ENCODE measurements around the gene STAG1. TPM values are rescaled to one million over a fixed set of nuclear protein-coding genes. Genes with fewer than 3 reads are reported as not detected.

The STAG1 gene
- total and polyA plus RNA-seq, 4 donors, result 4.6 to 28.0 (median 16.6) TPM

DNA sequence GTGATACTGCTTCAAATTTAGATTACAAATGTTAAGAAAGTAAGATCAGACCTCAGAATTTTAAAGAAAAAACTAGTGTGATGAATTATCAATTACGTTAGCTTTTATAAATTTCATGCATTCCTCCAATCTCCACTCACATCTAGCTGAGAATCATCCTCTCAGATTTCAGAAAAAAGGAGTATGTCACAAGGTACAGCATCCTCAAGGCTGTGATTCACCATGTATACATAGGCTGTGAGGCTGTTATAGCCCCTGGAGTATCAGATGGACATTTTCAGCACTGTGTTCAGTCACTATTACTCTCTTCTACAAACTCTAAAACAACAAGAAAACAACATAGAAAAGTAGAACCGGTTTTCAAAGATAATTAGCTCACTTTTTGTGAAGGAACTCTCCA, 287.7 kb downstream of the STAG1 start:
- H3K27me3 ChIP-seq (ENCODE audit: control insufficient read depth in 4 of 4, insufficient read depth in 4 of 4, low read length in 3 of 4), result no peaks in the 10 kb centered on the region
- 92% methylated on average over 2 of the region's 2 CpGs for WGBS
- no peaks in the 10 kb centered on the region for H3K9me3 ChIP-seq (ENCODE audit: control insufficient read depth in 4 of 4, low read length in 3 of 4)
- no peak overlapping the region for H3K27ac ChIP-seq (ENCODE audit: low read depth in 1 of 2, low read length in 2 of 2)
- no peak overlapping the region for H3K4me3 ChIP-seq (ENCODE audit: low read depth in 1 of 3, low read length in 3 of 3)
- H3K4me1 ChIP-seq (ENCODE audit: control insufficient read depth in 4 of 4, insufficient read depth in 4 of 4, low read length in 3 of 4), result no peaks in the 10 kb centered on the region
- H3K9ac ChIP-seq (ENCODE audit: low read depth in 1 of 2, low read length in 2 of 2), result no peak overlapping the region
- H3K36me3 ChIP-seq (ENCODE audit: control insufficient read depth in 4 of 4, insufficient read depth in 3 of 4, low read depth in 1 of 4, low read length in 3 of 4), result peaks cover 0 to 4% (median 2%) of the 10 kb centered on the region in 4 donors
- TF ChIP-seq SP1 (IDR thresholded peaks at IDR 0.05), result no peak
- TF ChIP-seq YY1 (IDR thresholded peaks at IDR 0.05), result no peak
- no peak for TF ChIP-seq REST (IDR thresholded peaks at IDR 0.05)
- no peak for TF ChIP-seq HNF4A (conservative IDR thresholded peaks at IDR 0.05)
- no peak for TF ChIP-seq GABPA (IDR thresholded peaks at IDR 0.05 in 1 of 2, conservative IDR thresholded peaks at IDR 0.05 in 1 of 2)
- TF ChIP-seq FOXA1 (IDR thresholded peaks at IDR 0.05), result no peak
- TF ChIP-seq TAF1 (conservative IDR thresholded peaks at IDR 0.05), result no peak
- no peak for TF ChIP-seq CTCF (IDR thresholded peaks at IDR 0.05; ENCODE audit: low read depth, low read length, missing input control)
- TF ChIP-seq, protein P1, sequence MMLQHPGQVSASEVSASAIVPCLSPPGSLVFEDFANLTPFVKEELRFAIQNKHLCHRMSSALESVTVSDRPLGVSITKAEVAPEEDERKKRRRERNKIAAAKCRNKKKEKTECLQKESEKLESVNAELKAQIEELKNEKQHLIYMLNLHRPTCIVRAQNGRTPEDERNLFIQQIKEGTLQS (IDR thresholded peaks at IDR 0.05), result no peak
- TF ChIP-seq RAD21 (IDR thresholded peaks at IDR 0.05), result no peak
- no peak for TF ChIP-seq EGR1 (IDR thresholded peaks at IDR 0.05; ENCODE audit: low read depth in 2 of 2)
- no peak for DNase-seq (ENCODE audit: low spot score)

GRCh38 chr3:136463170-136463569, 289.0 kb downstream of the STAG1 start:
- Histone ChIP-seq H3K9me3 (ENCODE audit: control insufficient read depth in 4 of 4, low read length in 3 of 4) (no peaks in the 10 kb centered on the region), H3K4me1 (ENCODE audit: control insufficient read depth in 4 of 4, insufficient read depth in 4 of 4, low read length in 3 of 4) (no peaks in the 10 kb centered on the region), H3K27me3 (ENCODE audit: control insufficient read depth in 4 of 4, insufficient read depth in 4 of 4, low read length in 3 of 4) (no peaks in the 10 kb centered on the region), H3K4me3 (ENCODE audit: low read depth in 1 of 3, low read length in 3 of 3) (no peak overlapping the region), H3K9ac (ENCODE audit: low read depth in 1 of 2, low read length in 2 of 2) (no peak overlapping the region), H3K36me3 (ENCODE audit: control insufficient read depth in 4 of 4, insufficient read depth in 3 of 4, low read depth in 1 of 4, low read length in 3 of 4) (peaks cover 0 to 4% (median 2%) of the 10 kb centered on the region in 4 donors), H3K27ac (ENCODE audit: low read depth in 1 of 2, low read length in 2 of 2) (no peak overlapping the region)
- no peak for DNase-seq (ENCODE audit: low spot score)
- TF ChIP-seq NR2F2 (IDR thresholded peaks at IDR 0.05) (no peak), ZBTB33 (IDR thresholded peaks at IDR 0.05) (no peak), FOXA1 (IDR thresholded peaks at IDR 0.05) (no peak), RAD21 (IDR thresholded peaks at IDR 0.05) (no peak), JUND (IDR thresholded peaks at IDR 0.05) (no peak), EGR1 (IDR thresholded peaks at IDR 0.05; ENCODE audit: low read depth in 2 of 2) (no peak), GABPA (IDR thresholded peaks at IDR 0.05 in 1 of 2, conservative IDR thresholded peaks at IDR 0.05 in 1 of 2) (no peak), CTCF (IDR thresholded peaks at IDR 0.05; ENCODE audit: low read depth, low read length, missing input control) (no peak), REST (IDR thresholded peaks at IDR 0.05) (no peak), TAF1 (conservative IDR thresholded peaks at IDR 0.05) (no peak), YY1 (IDR thresholded peaks at IDR 0.05) (no peak), HNF4A (conservative IDR thresholded peaks at IDR 0.05) (no peak), HNF4G (IDR thresholded peaks at IDR 0.05) (no peak)
- TF ChIP-seq, protein P2, sequence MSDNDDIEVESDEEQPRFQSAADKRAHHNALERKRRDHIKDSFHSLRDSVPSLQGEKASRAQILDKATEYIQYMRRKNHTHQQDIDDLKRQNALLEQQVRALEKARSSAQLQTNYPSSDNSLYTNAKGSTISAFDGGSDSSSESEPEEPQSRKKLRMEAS (IDR thresholded peaks at IDR 0.05), result no peak
- TF ChIP-seq, protein P1 (IDR thresholded peaks at IDR 0.05), result no peak
